ENCODE results near the gene ZNF384.

DNA sequence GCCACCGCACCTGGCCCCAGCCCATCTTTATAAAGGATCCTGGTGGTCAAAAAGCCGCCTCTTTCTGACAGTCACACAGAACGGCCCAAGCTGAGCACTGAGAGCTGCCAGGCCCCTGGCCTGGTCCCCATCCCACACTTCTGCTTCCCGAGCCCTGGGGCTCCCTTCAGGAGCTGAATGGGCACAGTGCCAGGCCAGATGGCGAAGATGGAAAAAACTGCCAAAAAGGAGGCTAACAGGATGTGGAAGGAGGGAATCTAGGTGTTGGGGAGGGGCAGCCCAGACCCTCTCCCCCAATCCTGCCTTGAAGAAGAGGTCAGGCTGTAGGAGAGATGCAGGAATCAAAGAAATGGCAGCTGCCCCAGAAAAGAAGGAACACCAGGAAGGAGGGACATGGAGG lies 58.4 kb downstream of the ZNF384 start:
- TF ChIP-seq TAF1 (IDR thresholded peaks at IDR 0.05; ENCODE audit: low read depth) (no peak), TCF12 (IDR thresholded peaks at IDR 0.05; ENCODE audit: low read depth) (no peak), RAD21 (IDR thresholded peaks at IDR 0.05; ENCODE audit: low read depth) (no peak), TEAD4 (IDR thresholded peaks at IDR 0.05) (no peak), EP300 (IDR thresholded peaks at IDR 0.05; ENCODE audit: borderline replicate concordance) (no peak), EGR1 (IDR thresholded peaks at IDR 0.05) (no peak), CEBPB (IDR thresholded peaks at IDR 0.05) (no peak), YY1 (IDR thresholded peaks at IDR 0.05; ENCODE audit: low read depth) (no peak), ZBTB7A (IDR thresholded peaks at IDR 0.05; ENCODE audit: low read depth) (no peak), FOXM1 (IDR thresholded peaks at IDR 0.05; ENCODE audit: borderline replicate concordance, low read depth) (no peak)
- TF ChIP-seq, protein P1, sequence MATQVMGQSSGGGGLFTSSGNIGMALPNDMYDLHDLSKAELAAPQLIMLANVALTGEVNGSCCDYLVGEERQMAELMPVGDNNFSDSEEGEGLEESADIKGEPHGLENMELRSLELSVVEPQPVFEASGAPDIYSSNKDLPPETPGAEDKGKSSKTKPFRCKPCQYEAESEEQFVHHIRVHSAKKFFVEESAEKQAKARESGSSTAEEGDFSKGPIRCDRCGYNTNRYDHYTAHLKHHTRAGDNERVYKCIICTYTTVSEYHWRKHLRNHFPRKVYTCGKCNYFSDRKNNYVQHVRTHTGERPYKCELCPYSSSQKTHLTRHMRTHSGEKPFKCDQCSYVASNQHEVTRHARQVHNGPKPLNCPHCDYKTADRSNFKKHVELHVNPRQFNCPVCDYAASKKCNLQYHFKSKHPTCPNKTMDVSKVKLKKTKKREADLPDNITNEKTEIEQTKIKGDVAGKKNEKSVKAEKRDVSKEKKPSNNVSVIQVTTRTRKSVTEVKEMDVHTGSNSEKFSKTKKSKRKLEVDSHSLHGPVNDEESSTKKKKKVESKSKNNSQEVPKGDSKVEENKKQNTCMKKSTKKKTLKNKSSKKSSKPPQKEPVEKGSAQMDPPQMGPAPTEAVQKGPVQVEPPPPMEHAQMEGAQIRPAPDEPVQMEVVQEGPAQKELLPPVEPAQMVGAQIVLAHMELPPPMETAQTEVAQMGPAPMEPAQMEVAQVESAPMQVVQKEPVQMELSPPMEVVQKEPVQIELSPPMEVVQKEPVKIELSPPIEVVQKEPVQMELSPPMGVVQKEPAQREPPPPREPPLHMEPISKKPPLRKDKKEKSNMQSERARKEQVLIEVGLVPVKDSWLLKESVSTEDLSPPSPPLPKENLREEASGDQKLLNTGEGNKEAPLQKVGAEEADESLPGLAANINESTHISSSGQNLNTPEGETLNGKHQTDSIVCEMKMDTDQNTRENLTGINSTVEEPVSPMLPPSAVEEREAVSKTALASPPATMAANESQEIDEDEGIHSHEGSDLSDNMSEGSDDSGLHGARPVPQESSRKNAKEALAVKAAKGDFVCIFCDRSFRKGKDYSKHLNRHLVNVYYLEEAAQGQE (IDR thresholded peaks at IDR 0.05; ENCODE audit: low read depth): no peak
- TF ChIP-seq, protein P2, sequence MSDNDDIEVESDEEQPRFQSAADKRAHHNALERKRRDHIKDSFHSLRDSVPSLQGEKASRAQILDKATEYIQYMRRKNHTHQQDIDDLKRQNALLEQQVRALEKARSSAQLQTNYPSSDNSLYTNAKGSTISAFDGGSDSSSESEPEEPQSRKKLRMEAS (IDR thresholded peaks at IDR 0.05): no peak

All from Ishikawa (cell line).